HCT116 (cell line): ENCODE results near the gene MAPK1IP1L.

Experiments
- CBX3 ChIP-seq: IDR thresholded peaks from 2 replicates; pipeline ENCODE4 v1.6.1; 2012; ENCODE audit warnings: low read depth
- CEBPB ChIP-seq: IDR thresholded peaks from 2 replicates; pipeline ENCODE4 v1.6.1; 2012; ENCODE audit warnings: low read depth
- EZH2phosphoT487 ChIP-seq: fragments of 200-600 bp; IDR thresholded peaks from 2 replicates; pipeline ENCODE4 v1.6.1; 2018; ENCODE audit warnings: antibody characterized with exemption, borderline replicate concordance
- JUND ChIP-seq: IDR thresholded peaks from 2 replicates; pipeline ENCODE4 v1.6.1; 2012
- POLR2A ChIP-seq: IDR thresholded peaks from 2 replicates; pipeline ENCODE4 v1.7.0; 2011; ENCODE audit warnings: borderline replicate concordance; ENCODE audit not compliant: insufficient read depth, insufficient read length; ENCODE audit errors: extremely low read depth
- SIN3A ChIP-seq: IDR thresholded peaks from 2 replicates; pipeline ENCODE4 v1.6.1; 2012; ENCODE audit warnings: low read depth
- TCF7L2 ChIP-seq: IDR thresholded peaks from 2 replicates; pipeline ENCODE4 v1.7.0; 2011; ENCODE audit warnings: borderline replicate concordance, inconsistent platforms; ENCODE audit not compliant: insufficient read depth, insufficient read length; ENCODE audit errors: extremely low read depth
- TF ChIP-seq, protein P1 (sequence below), 3 experiments: fragments of 200-600 bp in 1 of 3; sonication (generic) in 1 of 3; IDR thresholded peaks in 2 of 3; conservative IDR thresholded peaks in 1 of 3; 2 replicates each; pipeline ENCODE4 v1.5.1; 2012 to 2017; ENCODE audit warnings: low read depth in 2 of 3, low read length in 2 of 3, antibody characterized with exemption in 1 of 3, borderline replicate concordance in 1 of 3, control low read depth in 1 of 3, mild to moderate bottlenecking in 1 of 3, mixed read lengths in 1 of 3, mixed run types in 1 of 3, moderate library complexity in 1 of 3; ENCODE audit not compliant: insufficient read depth in 1 of 3
- TF ChIP-seq, protein P2 (sequence below): IDR thresholded peaks from 2 replicates; pipeline ENCODE4 v1.6.1; 2011; ENCODE audit warnings: mild to moderate bottlenecking, low read length, moderate library complexity; ENCODE audit not compliant: insufficient replicate concordance; ENCODE audit errors: extremely low read depth
- TF ChIP-seq, protein P3 (sequence below): IDR thresholded peaks from 2 replicates; pipeline ENCODE4 v1.6.1; 2012

DNA sequence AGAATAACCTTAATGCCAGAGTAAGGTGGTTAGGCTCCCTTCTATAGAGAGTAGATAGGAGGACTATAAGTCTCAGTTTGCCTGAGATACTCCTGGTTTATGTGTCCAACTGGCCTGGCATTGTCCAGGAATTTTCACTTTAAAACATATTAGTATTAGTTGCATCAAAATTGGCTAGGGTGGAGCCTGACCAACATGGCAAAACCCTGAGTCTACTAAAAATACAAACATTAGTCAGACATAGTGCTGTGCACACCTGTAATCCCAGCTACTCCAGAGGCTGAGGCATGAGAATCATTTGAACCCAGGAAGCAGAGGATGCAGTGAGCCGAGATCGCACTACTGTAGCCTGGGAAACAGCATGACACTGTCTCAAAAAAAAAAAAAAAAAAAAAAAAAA is 36.4 kb upstream of the MAPK1IP1L start:
- TF ChIP-seq, protein P1, sequence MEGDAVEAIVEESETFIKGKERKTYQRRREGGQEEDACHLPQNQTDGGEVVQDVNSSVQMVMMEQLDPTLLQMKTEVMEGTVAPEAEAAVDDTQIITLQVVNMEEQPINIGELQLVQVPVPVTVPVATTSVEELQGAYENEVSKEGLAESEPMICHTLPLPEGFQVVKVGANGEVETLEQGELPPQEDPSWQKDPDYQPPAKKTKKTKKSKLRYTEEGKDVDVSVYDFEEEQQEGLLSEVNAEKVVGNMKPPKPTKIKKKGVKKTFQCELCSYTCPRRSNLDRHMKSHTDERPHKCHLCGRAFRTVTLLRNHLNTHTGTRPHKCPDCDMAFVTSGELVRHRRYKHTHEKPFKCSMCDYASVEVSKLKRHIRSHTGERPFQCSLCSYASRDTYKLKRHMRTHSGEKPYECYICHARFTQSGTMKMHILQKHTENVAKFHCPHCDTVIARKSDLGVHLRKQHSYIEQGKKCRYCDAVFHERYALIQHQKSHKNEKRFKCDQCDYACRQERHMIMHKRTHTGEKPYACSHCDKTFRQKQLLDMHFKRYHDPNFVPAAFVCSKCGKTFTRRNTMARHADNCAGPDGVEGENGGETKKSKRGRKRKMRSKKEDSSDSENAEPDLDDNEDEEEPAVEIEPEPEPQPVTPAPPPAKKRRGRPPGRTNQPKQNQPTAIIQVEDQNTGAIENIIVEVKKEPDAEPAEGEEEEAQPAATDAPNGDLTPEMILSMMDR (IDR thresholded peaks at IDR 0.05 in 2 of 3, conservative IDR thresholded peaks at IDR 0.05 in 1 of 3; ENCODE audit: borderline replicate concordance in 1 of 3, insufficient read depth in 1 of 3, low read depth in 2 of 3, low read length in 2 of 3), result no peak
- TF ChIP-seq JUND (no peak), TCF7L2 (no peak), CEBPB (no peak), POLR2A (no peak), CBX3 (no peak), SIN3A (no peak), EZH2phosphoT487 (no peak)
- TF ChIP-seq, protein P2, sequence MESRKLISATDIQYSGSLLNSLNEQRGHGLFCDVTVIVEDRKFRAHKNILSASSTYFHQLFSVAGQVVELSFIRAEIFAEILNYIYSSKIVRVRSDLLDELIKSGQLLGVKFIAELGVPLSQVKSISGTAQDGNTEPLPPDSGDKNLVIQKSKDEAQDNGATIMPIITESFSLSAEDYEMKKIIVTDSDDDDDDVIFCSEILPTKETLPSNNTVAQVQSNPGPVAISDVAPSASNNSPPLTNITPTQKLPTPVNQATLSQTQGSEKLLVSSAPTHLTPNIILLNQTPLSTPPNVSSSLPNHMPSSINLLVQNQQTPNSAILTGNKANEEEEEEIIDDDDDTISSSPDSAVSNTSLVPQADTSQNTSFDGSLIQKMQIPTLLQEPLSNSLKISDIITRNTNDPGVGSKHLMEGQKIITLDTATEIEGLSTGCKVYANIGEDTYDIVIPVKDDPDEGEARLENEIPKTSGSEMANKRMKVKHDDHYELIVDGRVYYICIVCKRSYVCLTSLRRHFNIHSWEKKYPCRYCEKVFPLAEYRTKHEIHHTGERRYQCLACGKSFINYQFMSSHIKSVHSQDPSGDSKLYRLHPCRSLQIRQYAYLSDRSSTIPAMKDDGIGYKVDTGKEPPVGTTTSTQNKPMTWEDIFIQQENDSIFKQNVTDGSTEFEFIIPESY, result no peak
- TF ChIP-seq, protein P3, sequence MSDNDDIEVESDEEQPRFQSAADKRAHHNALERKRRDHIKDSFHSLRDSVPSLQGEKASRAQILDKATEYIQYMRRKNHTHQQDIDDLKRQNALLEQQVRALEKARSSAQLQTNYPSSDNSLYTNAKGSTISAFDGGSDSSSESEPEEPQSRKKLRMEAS, result no peak
